ENCODE data around the gene POFUT1. TPM values are rescaled to one million over a fixed set of nuclear protein-coding genes. Genes with fewer than 3 reads are reported as not detected.
A peak's percentile ranks its signal among the peaks of the same experiment; 100 is the strongest.

POFUT1 gene
- total and polyA plus RNA-seq, 9 of the 15 experiments (the other 6 are each of a cell fraction or from before 2014, with no cell fraction given): 3.5 to 44.7 (median 23.5) TPM

DNA sequence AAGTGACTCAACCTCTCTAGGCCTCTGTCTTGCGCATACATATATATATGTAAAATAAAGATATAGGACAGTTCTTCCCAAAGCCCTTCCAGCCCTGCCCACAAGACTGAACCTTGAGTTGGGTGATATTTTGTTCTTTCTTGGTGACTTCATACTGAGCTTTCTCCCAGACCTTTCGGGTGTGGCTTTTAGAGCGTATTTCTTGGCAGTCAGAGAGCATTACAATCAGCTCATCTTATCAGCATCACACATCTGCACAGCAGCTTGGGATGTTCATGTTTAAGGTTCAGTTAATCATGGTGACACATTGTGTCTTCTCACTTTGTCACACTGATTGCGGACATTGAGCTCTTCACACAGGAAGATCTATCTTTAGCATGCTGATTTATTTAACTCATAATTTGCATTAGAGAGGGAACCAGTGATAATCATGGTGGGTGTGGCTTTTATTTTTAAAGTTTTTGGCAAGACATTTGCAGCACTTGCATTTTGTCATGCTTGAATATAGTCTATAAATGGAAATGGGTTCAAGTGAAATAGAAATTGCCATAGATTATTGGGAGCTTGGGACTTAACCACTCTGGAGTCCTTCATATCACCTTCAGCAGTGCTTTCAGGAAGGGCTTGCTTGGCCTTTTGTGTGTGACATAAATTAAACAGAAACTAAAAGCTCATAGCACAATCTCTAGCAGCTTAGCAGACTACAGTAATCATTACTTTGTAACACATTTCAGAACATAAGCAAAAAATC lies 78.1 kb downstream of the POFUT1 start (continued):
- TF ChIP-seq, protein P1, sequence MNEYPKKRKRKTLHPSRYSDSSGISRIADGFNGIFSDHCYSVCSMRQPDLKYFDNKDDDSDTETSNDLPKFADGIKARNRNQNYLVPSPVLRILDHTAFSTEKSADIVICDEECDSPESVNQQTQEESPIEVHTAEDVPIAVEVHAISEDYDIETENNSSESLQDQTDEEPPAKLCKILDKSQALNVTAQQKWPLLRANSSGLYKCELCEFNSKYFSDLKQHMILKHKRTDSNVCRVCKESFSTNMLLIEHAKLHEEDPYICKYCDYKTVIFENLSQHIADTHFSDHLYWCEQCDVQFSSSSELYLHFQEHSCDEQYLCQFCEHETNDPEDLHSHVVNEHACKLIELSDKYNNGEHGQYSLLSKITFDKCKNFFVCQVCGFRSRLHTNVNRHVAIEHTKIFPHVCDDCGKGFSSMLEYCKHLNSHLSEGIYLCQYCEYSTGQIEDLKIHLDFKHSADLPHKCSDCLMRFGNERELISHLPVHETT (CRISPR knock-in tag; conservative IDR thresholded peaks at IDR 0.05 in 1 of 2, IDR thresholded peaks at IDR 0.05 in 1 of 2): peak in 1 of 2 experiments; percentile 91; a peak in 2 of 4 replicates
- TF ChIP-seq, protein P2, sequence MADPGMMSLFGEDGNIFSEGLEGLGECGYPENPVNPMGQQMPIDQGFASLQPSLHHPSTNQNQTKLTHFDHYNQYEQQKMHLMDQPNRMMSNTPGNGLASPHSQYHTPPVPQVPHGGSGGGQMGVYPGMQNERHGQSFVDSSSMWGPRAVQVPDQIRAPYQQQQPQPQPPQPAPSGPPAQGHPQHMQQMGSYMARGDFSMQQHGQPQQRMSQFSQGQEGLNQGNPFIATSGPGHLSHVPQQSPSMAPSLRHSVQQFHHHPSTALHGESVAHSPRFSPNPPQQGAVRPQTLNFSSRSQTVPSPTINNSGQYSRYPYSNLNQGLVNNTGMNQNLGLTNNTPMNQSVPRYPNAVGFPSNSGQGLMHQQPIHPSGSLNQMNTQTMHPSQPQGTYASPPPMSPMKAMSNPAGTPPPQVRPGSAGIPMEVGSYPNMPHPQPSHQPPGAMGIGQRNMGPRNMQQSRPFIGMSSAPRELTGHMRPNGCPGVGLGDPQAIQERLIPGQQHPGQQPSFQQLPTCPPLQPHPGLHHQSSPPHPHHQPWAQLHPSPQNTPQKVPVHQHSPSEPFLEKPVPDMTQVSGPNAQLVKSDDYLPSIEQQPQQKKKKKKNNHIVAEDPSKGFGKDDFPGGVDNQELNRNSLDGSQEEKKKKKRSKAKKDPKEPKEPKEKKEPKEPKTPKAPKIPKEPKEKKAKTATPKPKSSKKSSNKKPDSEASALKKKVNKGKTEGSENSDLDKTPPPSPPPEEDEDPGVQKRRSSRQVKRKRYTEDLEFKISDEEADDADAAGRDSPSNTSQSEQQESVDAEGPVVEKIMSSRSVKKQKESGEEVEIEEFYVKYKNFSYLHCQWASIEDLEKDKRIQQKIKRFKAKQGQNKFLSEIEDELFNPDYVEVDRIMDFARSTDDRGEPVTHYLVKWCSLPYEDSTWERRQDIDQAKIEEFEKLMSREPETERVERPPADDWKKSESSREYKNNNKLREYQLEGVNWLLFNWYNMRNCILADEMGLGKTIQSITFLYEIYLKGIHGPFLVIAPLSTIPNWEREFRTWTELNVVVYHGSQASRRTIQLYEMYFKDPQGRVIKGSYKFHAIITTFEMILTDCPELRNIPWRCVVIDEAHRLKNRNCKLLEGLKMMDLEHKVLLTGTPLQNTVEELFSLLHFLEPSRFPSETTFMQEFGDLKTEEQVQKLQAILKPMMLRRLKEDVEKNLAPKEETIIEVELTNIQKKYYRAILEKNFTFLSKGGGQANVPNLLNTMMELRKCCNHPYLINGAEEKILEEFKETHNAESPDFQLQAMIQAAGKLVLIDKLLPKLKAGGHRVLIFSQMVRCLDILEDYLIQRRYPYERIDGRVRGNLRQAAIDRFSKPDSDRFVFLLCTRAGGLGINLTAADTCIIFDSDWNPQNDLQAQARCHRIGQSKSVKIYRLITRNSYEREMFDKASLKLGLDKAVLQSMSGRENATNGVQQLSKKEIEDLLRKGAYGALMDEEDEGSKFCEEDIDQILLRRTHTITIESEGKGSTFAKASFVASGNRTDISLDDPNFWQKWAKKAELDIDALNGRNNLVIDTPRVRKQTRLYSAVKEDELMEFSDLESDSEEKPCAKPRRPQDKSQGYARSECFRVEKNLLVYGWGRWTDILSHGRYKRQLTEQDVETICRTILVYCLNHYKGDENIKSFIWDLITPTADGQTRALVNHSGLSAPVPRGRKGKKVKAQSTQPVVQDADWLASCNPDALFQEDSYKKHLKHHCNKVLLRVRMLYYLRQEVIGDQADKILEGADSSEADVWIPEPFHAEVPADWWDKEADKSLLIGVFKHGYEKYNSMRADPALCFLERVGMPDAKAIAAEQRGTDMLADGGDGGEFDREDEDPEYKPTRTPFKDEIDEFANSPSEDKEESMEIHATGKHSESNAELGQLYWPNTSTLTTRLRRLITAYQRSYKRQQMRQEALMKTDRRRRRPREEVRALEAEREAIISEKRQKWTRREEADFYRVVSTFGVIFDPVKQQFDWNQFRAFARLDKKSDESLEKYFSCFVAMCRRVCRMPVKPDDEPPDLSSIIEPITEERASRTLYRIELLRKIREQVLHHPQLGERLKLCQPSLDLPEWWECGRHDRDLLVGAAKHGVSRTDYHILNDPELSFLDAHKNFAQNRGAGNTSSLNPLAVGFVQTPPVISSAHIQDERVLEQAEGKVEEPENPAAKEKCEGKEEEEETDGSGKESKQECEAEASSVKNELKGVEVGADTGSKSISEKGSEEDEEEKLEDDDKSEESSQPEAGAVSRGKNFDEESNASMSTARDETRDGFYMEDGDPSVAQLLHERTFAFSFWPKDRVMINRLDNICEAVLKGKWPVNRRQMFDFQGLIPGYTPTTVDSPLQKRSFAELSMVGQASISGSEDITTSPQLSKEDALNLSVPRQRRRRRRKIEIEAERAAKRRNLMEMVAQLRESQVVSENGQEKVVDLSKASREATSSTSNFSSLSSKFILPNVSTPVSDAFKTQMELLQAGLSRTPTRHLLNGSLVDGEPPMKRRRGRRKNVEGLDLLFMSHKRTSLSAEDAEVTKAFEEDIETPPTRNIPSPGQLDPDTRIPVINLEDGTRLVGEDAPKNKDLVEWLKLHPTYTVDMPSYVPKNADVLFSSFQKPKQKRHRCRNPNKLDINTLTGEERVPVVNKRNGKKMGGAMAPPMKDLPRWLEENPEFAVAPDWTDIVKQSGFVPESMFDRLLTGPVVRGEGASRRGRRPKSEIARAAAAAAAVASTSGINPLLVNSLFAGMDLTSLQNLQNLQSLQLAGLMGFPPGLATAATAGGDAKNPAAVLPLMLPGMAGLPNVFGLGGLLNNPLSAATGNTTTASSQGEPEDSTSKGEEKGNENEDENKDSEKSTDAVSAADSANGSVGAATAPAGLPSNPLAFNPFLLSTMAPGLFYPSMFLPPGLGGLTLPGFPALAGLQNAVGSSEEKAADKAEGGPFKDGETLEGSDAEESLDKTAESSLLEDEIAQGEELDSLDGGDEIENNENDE (IDR thresholded peaks at IDR 0.05; ENCODE audit: low read depth, low read length): no peak
- TF ChIP-seq NCOA2 (IDR thresholded peaks at IDR 0.05; ENCODE audit: partially characterized antibody in 2 of 2) (peak; percentile 50 to 53), MECOM (CRISPR knock-in tag; IDR thresholded peaks at IDR 0.05) (peak; percentile 100), POLR2A (conservative IDR thresholded peaks at IDR 0.05) (no peak), BRF1 (IDR thresholded peaks at IDR 0.05; ENCODE audit: borderline replicate concordance, extremely low read depth, insufficient read length) (no peak), HNRNPL (IDR thresholded peaks at IDR 0.05; ENCODE audit: low read depth, low read length) (no peak), GTF2F1 (IDR thresholded peaks at IDR 0.05; ENCODE audit: low read depth, low read length) (no peak), TRIM24 (IDR thresholded peaks at IDR 0.05) (peak in 1 of 2 experiments; percentile 75; a peak in 2 of 4 replicates)
- TF ChIP-seq, protein P3, sequence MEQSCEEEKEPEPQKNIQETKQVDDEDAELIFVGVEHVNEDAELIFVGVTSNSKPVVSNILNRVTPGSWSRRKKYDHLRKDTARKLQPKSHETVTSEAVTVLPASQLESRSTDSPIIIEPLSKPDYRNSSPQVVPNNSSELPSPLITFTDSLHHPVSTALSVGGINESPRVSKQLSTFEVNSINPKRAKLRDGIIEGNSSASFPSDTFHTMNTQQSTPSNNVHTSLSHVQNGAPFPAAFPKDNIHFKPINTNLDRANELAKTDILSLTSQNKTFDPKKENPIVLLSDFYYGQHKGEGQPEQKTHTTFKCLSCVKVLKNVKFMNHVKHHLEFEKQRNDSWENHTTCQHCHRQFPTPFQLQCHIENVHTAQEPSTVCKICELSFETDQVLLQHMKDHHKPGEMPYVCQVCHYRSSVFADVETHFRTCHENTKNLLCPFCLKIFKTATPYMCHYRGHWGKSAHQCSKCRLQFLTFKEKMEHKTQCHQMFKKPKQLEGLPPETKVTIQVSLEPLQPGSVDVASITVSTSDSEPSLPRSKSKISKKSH (CRISPR knock-in tag; IDR thresholded peaks at IDR 0.05): no peak
- TF ChIP-seq, protein P4, sequence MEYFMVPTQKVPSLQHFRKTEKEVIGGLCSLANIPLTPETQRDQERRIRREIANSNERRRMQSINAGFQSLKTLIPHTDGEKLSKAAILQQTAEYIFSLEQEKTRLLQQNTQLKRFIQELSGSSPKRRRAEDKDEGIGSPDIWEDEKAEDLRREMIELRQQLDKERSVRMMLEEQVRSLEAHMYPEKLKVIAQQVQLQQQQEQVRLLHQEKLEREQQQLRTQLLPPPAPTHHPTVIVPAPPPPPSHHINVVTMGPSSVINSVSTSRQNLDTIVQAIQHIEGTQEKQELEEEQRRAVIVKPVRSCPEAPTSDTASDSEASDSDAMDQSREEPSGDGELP (CRISPR knock-in tag; IDR thresholded peaks at IDR 0.05; ENCODE audit: borderline replicate concordance): no peak; the same call in 1 of the 2 replicates

Data from K562 (cell line).